ENCODE data around the gene CNPY1. TPM values are rescaled to one million over a fixed set of nuclear protein-coding genes. Genes with fewer than 3 reads are reported as not detected.

Gene CNPY1
- total RNA-seq, 1 experiment from 2014 or later: not detected

DNA sequence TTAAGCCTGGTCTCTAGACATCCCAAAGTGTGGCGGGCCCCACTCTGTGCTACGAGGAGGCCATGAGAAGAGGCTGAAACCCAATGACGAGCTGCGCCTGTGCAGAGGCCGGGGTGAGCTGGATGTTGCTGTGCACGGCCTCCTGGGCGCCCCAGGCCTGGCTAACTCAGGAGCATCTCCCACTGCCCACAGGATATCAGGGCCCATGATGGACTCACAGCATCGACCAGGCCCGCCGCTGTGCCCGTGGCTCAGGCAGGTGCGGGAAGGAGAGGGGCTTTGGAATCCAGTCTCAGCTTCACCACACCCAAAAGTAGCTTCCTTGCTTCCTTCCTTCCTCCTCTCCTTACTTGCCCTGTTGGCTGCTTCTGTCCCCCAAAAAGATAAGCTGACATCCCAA lies 4.6 kb upstream of the CNPY1 start:
- no peak for ATAC-seq
- TF ChIP-seq REST (IDR thresholded peaks at IDR 0.05; ENCODE audit: insufficient read depth in 1 of 2, low read depth in 2 of 2, low read length in 1 of 2): no peak
- TF ChIP-seq, protein P1, sequence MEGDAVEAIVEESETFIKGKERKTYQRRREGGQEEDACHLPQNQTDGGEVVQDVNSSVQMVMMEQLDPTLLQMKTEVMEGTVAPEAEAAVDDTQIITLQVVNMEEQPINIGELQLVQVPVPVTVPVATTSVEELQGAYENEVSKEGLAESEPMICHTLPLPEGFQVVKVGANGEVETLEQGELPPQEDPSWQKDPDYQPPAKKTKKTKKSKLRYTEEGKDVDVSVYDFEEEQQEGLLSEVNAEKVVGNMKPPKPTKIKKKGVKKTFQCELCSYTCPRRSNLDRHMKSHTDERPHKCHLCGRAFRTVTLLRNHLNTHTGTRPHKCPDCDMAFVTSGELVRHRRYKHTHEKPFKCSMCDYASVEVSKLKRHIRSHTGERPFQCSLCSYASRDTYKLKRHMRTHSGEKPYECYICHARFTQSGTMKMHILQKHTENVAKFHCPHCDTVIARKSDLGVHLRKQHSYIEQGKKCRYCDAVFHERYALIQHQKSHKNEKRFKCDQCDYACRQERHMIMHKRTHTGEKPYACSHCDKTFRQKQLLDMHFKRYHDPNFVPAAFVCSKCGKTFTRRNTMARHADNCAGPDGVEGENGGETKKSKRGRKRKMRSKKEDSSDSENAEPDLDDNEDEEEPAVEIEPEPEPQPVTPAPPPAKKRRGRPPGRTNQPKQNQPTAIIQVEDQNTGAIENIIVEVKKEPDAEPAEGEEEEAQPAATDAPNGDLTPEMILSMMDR (IDR thresholded peaks at IDR 0.05): no peak
- no peak for TF ChIP-seq SIN3A (IDR thresholded peaks at IDR 0.05; ENCODE audit: borderline replicate concordance, insufficient read depth, low read depth, low read length)
- TF ChIP-seq TCF7L2 (IDR thresholded peaks at IDR 0.05; ENCODE audit: low read depth, low read length): no peak
- TF ChIP-seq POLR2AphosphoS5 (IDR thresholded peaks at IDR 0.05; ENCODE audit: low read depth, low read length): no peak
- in situ Hi-C loops (cut with HindIII; ENCODE audit: low pct_unique_long_range_greater_than_20kb, low sequenced_read_pairs) (no loop called here), intact Hi-C loops (cut with micrococcal nuclease; ENCODE audit: unreplicated experiment) (no loop called here)
- Histone ChIP-seq H3K9me3 (ENCODE audit: control insufficient read depth, insufficient read depth, low read depth, low read length) (no peaks in the 10 kb centered on the region), H3K27me3 (ENCODE audit: control insufficient read depth, insufficient read depth, low read length) (no peaks in the 10 kb centered on the region), H3K4me1 (ENCODE audit: control insufficient read depth, insufficient read depth, low read length) (no peaks in the 10 kb centered on the region), H3K27ac (ENCODE audit: low read length) (no peak overlapping the region), H3K36me3 (ENCODE audit: control insufficient read depth, insufficient read depth, low read length) (no peaks in the 10 kb centered on the region), H3K4me3 (ENCODE audit: low read depth in 2 of 2, low read length in 2 of 2) (no peak overlapping the region)
- no TSS peak for BruUV-seq (replicated peaks)
- no peak for DNase-seq (ENCODE audit: low read depth, low spot score)
- POLR2A ChIA-PET: no interaction called here
- CTCF ChIA-PET: no interaction called here

DNA sequence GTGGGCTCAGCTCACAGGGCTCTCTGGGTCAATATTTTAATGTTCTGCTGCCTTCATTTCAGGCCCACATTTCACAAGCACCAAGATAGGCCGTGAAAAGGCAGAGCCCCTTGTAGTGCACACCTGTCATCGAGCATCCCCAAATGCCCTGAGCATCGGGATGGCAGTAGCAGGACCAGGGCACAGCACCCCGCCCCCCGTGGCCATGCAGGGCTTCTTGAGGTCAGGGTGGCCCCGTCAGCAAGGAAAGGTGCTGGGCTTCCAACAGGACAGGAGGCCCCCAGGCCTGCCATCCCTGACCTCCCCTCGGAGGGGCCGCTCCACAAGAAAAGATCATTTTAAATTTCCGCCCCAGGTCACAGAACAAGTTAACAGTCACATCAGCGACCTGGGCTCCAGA lies 2.9 kb upstream of the CNPY1 start:
- no peak for TF ChIP-seq SIN3A (IDR thresholded peaks at IDR 0.05; ENCODE audit: borderline replicate concordance, insufficient read depth, low read depth, low read length)
- TF ChIP-seq POLR2AphosphoS5 (IDR thresholded peaks at IDR 0.05; ENCODE audit: low read depth, low read length): no peak
- TF ChIP-seq, protein P1 (IDR thresholded peaks at IDR 0.05): no peak
- no peak for TF ChIP-seq REST (IDR thresholded peaks at IDR 0.05; ENCODE audit: insufficient read depth in 1 of 2, low read depth in 2 of 2, low read length in 1 of 2)
- no peak for TF ChIP-seq TCF7L2 (IDR thresholded peaks at IDR 0.05; ENCODE audit: low read depth, low read length)
- Histone ChIP-seq H3K4me1 (ENCODE audit: control insufficient read depth, insufficient read depth, low read length) (no peaks in the 10 kb centered on the region), H3K9me3 (ENCODE audit: control insufficient read depth, insufficient read depth, low read depth, low read length) (no peaks in the 10 kb centered on the region), H3K36me3 (ENCODE audit: control insufficient read depth, insufficient read depth, low read length) (no peaks in the 10 kb centered on the region), H3K27me3 (ENCODE audit: control insufficient read depth, insufficient read depth, low read length) (no peaks in the 10 kb centered on the region; the same call in 1 of the 2 replicates), H3K4me3 (ENCODE audit: low read depth in 2 of 2, low read length in 2 of 2) (no peak overlapping the region), H3K27ac (ENCODE audit: low read length) (no peak overlapping the region)
- intact Hi-C loops (cut with micrococcal nuclease; ENCODE audit: unreplicated experiment) (no loop called here), in situ Hi-C loops (cut with HindIII; ENCODE audit: low pct_unique_long_range_greater_than_20kb, low sequenced_read_pairs) (no loop called here)
- ChIA-PET CTCF (no interaction called here), POLR2A (no interaction called here)
- DNase-seq (ENCODE audit: low read depth, low spot score) (no peak), ATAC-seq (no peak)
- no TSS peak for BruUV-seq (replicated peaks)

Data from Panc1 (cell line).